ENCODE measurements around the gene PLCG2. TPM values are rescaled to one million over a fixed set of nuclear protein-coding genes. Genes with fewer than 3 reads are reported as not detected.

The PLCG2 gene
- total RNA-seq, 1 donor from 2014 or later: 5.7 TPM

DNA sequence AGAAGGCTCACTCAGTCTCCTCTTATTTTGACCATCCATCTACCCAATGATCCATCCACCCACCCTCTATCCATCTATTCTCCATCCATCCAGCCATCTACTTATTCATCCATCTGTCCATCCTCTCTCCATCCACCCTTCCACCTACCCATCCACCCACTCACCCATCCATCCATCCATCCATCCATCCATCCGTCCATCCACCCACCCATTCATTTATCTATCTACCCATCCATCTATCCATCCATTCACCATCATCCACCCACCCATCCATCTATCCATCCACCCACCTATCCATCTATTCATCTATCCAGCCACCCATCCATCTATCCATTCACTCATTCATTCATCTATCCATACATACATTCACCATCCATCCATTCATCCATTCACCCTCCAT, 45.8 kb upstream of the PLCG2 start:
- DNase-seq (ENCODE audit: low spot score in 2 of 2, unreplicated experiment in 2 of 2): no peak
- no peak for TF ChIP-seq CTCF (IDR thresholded peaks at IDR 0.05; ENCODE audit: unreplicated experiment)
- Mint-ChIP-seq H3K27ac (no peak overlapping the region), H3K27me3 (ENCODE audit: low read depth) (no peaks in the 10 kb centered on the region), H3K4me1 (peaks cover 22% of the 10 kb centered on the region), H3K4me3 (no peak overlapping the region), H3K36me3 (no peaks in the 10 kb centered on the region), H3K9me3 (no peaks in the 10 kb centered on the region)

DNA sequence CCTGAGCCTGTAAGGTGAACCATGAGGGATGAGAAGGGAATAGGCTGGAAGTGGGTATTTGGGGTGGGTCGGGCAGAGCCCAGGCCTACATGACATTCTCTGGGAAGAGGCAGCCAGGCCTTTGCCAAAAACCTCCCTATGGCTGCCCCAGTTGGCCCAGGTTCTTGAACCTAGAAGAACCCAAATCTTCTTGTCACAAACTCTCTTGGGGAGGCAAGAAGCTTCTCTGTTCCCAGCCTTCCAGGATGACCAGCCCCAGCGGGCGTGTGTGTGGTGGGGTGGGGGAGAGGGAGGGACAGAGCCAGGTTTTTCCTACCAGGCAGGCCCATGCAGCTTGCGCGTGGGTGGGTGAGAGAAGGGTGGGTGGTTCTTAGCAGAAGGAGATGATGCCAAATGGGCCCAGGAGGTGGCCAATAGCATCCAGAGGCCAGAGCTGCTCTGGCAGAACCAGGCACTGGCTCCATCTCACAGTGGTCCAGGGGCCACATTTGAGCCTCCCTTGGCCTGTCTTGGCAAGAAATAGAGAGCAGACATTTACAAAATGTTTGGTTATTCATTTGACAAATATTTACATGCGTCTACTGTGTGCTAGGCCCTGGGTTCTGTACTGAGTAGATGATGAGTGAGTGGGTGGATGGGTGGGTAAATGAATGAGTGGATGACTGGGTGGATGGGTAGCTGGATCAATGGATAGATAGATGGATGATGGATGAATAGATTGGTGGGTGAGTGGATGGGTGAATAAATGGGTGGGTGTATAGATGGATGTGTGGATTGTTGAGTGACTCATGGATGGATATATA, 44.3 kb upstream of the PLCG2 start:
- no peak for TF ChIP-seq CTCF (IDR thresholded peaks at IDR 0.05; ENCODE audit: unreplicated experiment)
- Mint-ChIP-seq H3K27ac (no peak overlapping the region), H3K36me3 (no peaks in the 10 kb centered on the region), H3K4me1 (peaks cover 16% of the 10 kb centered on the region), H3K4me3 (no peak overlapping the region), H3K27me3 (ENCODE audit: low read depth) (no peaks in the 10 kb centered on the region), H3K9me3 (no peaks in the 10 kb centered on the region)
- no peak for DNase-seq (ENCODE audit: low spot score in 2 of 2, unreplicated experiment in 2 of 2)

- Mint-ChIP-seq H3K4me1 (peaks cover 7% of the 10 kb centered on the region), H3K36me3 (no peaks in the 10 kb centered on the region), H3K4me3 (peak overlapping the region; percentile 58), H3K9me3 (no peaks in the 10 kb centered on the region), H3K27ac (no peak overlapping the region), H3K27me3 (ENCODE audit: low read depth) (peaks cover 4% of the 10 kb centered on the region)
- TF ChIP-seq CTCF (IDR thresholded peaks at IDR 0.05; ENCODE audit: unreplicated experiment): peak; percentile 87
- DNase-seq (ENCODE audit: low spot score in 2 of 2, unreplicated experiment in 2 of 2): peak; percentile 57 to 84
Measured at GRCh38 chr16:81737885-81738536, 41.1 kb upstream of the PLCG2 start.

DNA sequence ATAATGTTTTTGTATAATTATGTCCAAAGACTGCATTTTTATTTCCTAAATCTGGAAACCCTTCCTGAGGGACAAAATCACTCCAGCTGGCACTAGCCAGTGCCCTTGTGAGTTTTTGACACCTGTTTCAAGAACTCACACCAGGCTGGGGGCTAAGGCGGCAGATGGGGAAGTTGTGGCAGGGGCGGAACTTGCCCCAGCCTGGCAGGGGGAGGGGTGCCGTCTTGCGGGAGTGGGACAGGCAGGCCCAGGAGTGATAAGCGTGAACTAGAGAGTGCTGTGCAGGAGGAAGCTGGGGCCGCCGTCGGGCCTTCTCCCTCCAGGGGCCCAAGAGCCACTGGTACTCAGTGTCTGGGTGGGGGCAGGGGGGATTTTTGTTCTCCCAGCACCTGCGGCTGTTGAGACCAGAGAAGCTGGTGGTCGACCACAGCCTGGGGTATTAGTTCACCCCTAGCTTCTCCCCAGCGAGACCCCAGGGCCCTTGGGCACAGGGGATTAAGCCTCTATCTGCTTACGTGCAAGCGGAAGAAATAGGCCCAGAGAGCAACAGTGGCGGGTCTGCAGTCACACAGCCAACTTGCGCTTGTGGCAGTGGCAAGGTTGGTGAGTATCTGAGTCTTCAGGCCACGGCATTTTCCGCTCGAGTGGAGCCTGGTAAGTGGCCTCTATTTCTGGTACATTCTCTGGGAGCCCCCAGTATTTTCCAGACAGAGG, 40.2 kb upstream of the PLCG2 start:
- H3K36me3 Mint-ChIP-seq: no peaks in the 10 kb centered on the region
- DNase-seq (ENCODE audit: low spot score in 2 of 2, unreplicated experiment in 2 of 2): no peak
- H3K27ac Mint-ChIP-seq: no peak overlapping the region
- TF ChIP-seq CTCF (IDR thresholded peaks at IDR 0.05; ENCODE audit: unreplicated experiment): no peak
- peaks cover 8% of the 10 kb centered on the region for H3K27me3 Mint-ChIP-seq (ENCODE audit: low read depth)
- no peak overlapping the region for H3K4me3 Mint-ChIP-seq
- H3K4me1 Mint-ChIP-seq: peaks cover 7% of the 10 kb centered on the region
- H3K9me3 Mint-ChIP-seq: no peaks in the 10 kb centered on the region

DNA sequence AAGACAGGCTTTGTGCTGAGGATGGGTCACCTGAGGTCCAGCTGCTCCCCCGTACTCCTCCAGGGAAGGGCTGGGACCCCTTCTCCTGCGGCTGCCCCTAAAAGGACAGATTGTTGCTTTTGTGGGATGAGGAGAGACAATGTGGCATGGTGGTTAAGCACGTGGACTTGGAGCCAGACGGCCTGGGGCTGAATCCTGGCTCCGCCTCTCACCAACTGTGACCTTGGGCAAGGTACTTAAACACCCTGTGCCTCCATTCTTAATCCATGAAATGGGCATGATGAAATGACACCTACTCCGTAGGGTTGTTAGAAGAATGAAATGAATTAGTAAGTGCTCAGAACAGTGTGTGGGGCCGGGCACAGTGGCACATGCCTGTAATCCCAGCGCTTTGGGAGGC, 39.6 kb upstream of the PLCG2 start:
- no peak for DNase-seq (ENCODE audit: low spot score in 2 of 2, unreplicated experiment in 2 of 2)
- H3K9me3 Mint-ChIP-seq: no peaks in the 10 kb centered on the region
- H3K4me3 Mint-ChIP-seq: no peak overlapping the region
- H3K4me1 Mint-ChIP-seq: peaks cover 7% of the 10 kb centered on the region
- H3K36me3 Mint-ChIP-seq: no peaks in the 10 kb centered on the region
- peaks cover 11% of the 10 kb centered on the region for H3K27me3 Mint-ChIP-seq (ENCODE audit: low read depth)
- TF ChIP-seq CTCF (IDR thresholded peaks at IDR 0.05; ENCODE audit: unreplicated experiment): no peak
- H3K27ac Mint-ChIP-seq: no peak overlapping the region

Data from mesothelial cell of epicardium (in vitro differentiated cells).